ENCODE results near the gene PLB1.

Gene PLB1

GRCh38 chr2:28666496-28667184 lies 170.8 kb downstream of the PLB1 start:
- DNase-seq (ENCODE audit: low read depth), result no peak

- DNase-seq (ENCODE audit: low read depth), result no peak
Measured at GRCh38 chr2:28667261-28667660, 171.4 kb downstream of the PLB1 start.

- DNase-seq (ENCODE audit: low read depth), result no peak
Measured at GRCh38 chr2:28668106-28668814, 172.4 kb downstream of the PLB1 start.

GRCh38 chr2:28668880-28669279 lies 173.0 kb downstream of the PLB1 start:
- no peak for DNase-seq (ENCODE audit: low read depth)

GRCh38 chr2:28670856-28671255 lies 175.0 kb downstream of the PLB1 start:
- no peak for DNase-seq (ENCODE audit: low read depth)

GRCh38 chr2:28673338-28673737 lies 177.5 kb downstream of the PLB1 start:
- DNase-seq (ENCODE audit: low read depth), result no peak

GRCh38 chr2:28674062-28674712 lies 178.3 kb downstream of the PLB1 start:
- no peak for DNase-seq (ENCODE audit: low read depth)

GRCh38 chr2:28674713-28675068 lies 178.8 kb downstream of the PLB1 start:
- no peak for DNase-seq (ENCODE audit: low read depth)

GRCh38 chr2:28676152-28676835 lies 180.4 kb downstream of the PLB1 start:
- no peak for DNase-seq (ENCODE audit: low read depth)

- DNase-seq (ENCODE audit: low read depth), result no peak
Measured at GRCh38 chr2:28678175-28678855, 182.5 kb downstream of the PLB1 start.

GRCh38 chr2:28678944-28679343 lies 183.1 kb downstream of the PLB1 start:
- no peak for DNase-seq (ENCODE audit: low read depth)

- DNase-seq (ENCODE audit: low read depth), result no peak
Measured at GRCh38 chr2:28680657-28681056, 184.8 kb downstream of the PLB1 start.

GRCh38 chr2:28681158-28681571 lies 185.3 kb downstream of the PLB1 start:
- DNase-seq (ENCODE audit: low read depth), result no peak

- DNase-seq (ENCODE audit: low read depth), result no peak
Measured at GRCh38 chr2:28681606-28682005, 185.7 kb downstream of the PLB1 start.

- DNase-seq (ENCODE audit: low read depth), result peak; percentile 50
Measured at GRCh38 chr2:28683100-28683706, 187.3 kb downstream of the PLB1 start.

GRCh38 chr2:28684142-28684858 lies 188.4 kb downstream of the PLB1 start:
- no peak for DNase-seq (ENCODE audit: low read depth)

GRCh38 chr2:28687171-28687570 lies 191.3 kb downstream of the PLB1 start:
- no peak for DNase-seq (ENCODE audit: low read depth)

GRCh38 chr2:28687640-28688385 lies 192.0 kb downstream of the PLB1 start:
- no peak for DNase-seq (ENCODE audit: low read depth)

- no peak for DNase-seq (ENCODE audit: low read depth)
Measured at GRCh38 chr2:28688818-28689217, 193.0 kb downstream of the PLB1 start.

- DNase-seq (ENCODE audit: low read depth), result no peak
Measured at GRCh38 chr2:28689771-28690170, 193.9 kb downstream of the PLB1 start.
